Cardiac muscle cell (in vitro differentiated cells and primary cell): ENCODE results near the gene RPL22. TPM values are rescaled to one million over a fixed set of nuclear protein-coding genes. Genes with fewer than 3 reads are reported as not detected.

Source experiments
- DNase-seq, 2 donors: peaks; one replicate each; pipeline versions ENCODE4 v3.0.0 to v3.0.0-alpha.2; 2010 to 2017; ENCODE audit warnings: low read depth in 1 of 2, low spot score in 1 of 2
- H3K27ac ChIP-seq: fragments of 200-600 bp; sonication (generic); 2 replicates; pipeline ENCODE4 v1.5.1; 2016
- H3K27me3 ChIP-seq: fragments of 200-600 bp; sonication (generic); 2 replicates; pipeline ENCODE4 v1.6.0; 2016; ENCODE audit warnings: control low read depth
- H3K36me3 ChIP-seq: fragments of 200-600 bp; sonication (generic); 2 replicates; pipeline ENCODE4 v1.5.1; 2016; ENCODE audit warnings: control low read depth
- H3K4me1 ChIP-seq: fragments of 200-600 bp; sonication (generic); 2 replicates; pipeline ENCODE4 v1.8.1; 2017; ENCODE audit warnings: low read depth, mild to moderate bottlenecking, mixed run types
- H3K4me3 ChIP-seq: fragments of 200-600 bp; sonication (generic); 2 replicates; pipeline ENCODE4 v1.5.1; 2016; ENCODE audit warnings: mild to moderate bottlenecking
- H3K9me3 ChIP-seq: fragments of 200-600 bp; sonication (generic); 2 replicates; pipeline ENCODE4 v1.5.1; 2017; ENCODE audit warnings: low read depth, mild to moderate bottlenecking, control low read depth
- polyA plus RNA-seq: library from polyadenylated mRNA; unstranded; fragments of >200 nt; fragmentation: Nextera tagmentation; extraction: Ambion mirVana; gene quantifications from 2 replicates; pipeline ENCODE4 v1.2.1, GENCODE V29; 2016
- total RNA-seq: library from RNA; depleted of rRNA; stranded (reverse); fragments of >200 nt; gene quantifications from 2 replicates; pipeline ENCODE4 v1.2.3, GENCODE V29; 2016
- TF ChIP-seq, protein P1 (sequence below): IDR thresholded peaks from 2 replicates; pipeline ENCODE4 v1.5.1; 2012; ENCODE audit warnings: low read depth, mild to moderate bottlenecking, low read length

The RPL22 gene
- total and polyA plus RNA-seq, 2 experiments from 2014 or later: 130 to 132 TPM

GRCh38 chr1:6241107-6241886 lies 41.9 kb upstream of the RPL22 start:
- peaks cover 17% of the 10 kb centered on the region for H3K4me1 ChIP-seq
- peak overlapping the region; percentile 15 for H3K4me3 ChIP-seq
- H3K27ac ChIP-seq: no peak overlapping the region
- TF ChIP-seq, protein P1, sequence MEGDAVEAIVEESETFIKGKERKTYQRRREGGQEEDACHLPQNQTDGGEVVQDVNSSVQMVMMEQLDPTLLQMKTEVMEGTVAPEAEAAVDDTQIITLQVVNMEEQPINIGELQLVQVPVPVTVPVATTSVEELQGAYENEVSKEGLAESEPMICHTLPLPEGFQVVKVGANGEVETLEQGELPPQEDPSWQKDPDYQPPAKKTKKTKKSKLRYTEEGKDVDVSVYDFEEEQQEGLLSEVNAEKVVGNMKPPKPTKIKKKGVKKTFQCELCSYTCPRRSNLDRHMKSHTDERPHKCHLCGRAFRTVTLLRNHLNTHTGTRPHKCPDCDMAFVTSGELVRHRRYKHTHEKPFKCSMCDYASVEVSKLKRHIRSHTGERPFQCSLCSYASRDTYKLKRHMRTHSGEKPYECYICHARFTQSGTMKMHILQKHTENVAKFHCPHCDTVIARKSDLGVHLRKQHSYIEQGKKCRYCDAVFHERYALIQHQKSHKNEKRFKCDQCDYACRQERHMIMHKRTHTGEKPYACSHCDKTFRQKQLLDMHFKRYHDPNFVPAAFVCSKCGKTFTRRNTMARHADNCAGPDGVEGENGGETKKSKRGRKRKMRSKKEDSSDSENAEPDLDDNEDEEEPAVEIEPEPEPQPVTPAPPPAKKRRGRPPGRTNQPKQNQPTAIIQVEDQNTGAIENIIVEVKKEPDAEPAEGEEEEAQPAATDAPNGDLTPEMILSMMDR: no peak
- no peaks in the 10 kb centered on the region for H3K9me3 ChIP-seq
- DNase-seq: no peak
- no peaks in the 10 kb centered on the region for H3K36me3 ChIP-seq
- H3K27me3 ChIP-seq: peaks cover 76% of the 10 kb centered on the region

DNA sequence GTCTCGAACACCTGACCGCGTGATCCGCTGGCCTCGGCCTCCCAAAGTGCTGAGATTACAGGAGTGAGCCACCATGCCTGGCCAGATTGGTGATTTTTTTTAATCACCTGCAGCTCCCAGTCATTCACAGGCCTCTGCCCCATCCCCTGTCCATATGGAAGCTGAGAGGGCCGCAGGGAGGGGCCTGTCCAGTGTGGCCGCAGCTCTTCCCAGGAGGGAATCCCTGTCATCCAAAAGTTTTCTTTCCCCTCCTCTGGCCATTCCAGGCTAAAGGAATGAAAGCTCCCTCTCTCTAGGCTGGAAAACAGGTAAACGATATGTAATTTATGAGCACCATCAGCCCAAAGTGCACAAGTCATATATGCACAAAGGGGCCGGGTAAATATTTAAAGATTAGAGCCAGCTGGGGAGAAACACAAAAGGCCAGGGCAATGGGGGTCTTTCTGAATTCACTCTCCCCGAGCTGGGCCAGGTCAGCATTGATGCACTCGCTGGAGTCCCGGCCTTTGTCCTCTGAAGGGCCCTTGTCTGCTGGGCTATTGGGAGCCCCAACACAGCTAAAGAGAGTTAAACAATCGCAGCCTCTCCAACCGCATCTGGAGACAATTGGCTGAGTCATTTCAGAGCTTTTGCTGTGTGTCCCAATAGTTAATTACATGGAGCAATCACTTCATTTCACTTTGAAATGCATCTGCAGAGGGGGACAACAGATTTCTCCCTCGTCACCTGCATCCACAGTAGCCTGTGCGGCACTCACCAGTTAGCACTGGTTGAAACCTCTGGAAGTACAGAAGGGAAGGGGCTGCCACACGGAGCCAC lies 40.8 kb upstream of the RPL22 start:
- Histone ChIP-seq H3K9me3 (no peaks in the 10 kb centered on the region), H3K4me3 (no peak overlapping the region), H3K36me3 (no peaks in the 10 kb centered on the region), H3K27ac (no peak overlapping the region), H3K4me1 (peaks cover 9% of the 10 kb centered on the region), H3K27me3 (peaks cover 64% of the 10 kb centered on the region)
- TF ChIP-seq, protein P1: no peak
- peak in 1 of 2 donors; percentile 48 for DNase-seq

- peaks cover 55% of the 10 kb centered on the region for H3K27me3 ChIP-seq
- DNase-seq: no peak
Measured at GRCh38 chr1:6239213-6239752, 39.9 kb upstream of the RPL22 start.

DNA sequence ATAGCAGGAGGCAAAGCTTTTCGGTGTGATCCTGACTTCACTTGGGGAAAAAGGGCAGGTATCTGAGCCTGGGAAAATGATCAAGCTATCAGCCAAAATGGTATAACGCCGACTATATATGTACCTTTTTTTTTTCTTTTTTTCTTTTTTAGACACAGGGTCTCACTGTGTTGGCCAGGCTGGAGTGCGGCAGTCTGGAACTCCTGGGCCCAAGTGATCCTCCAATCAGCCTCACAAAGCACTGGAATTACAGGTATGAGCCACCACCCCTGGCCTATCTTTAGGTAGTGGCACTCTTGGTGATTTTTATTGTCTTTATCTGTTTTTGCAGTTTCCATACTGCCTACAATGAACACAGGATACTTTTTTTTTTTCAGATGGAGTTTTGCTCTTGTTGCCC lies 37.7 kb upstream of the RPL22 start:
- Histone ChIP-seq H3K4me1 (peaks cover 13% of the 10 kb centered on the region), H3K9me3 (no peaks in the 10 kb centered on the region), H3K27ac (no peak overlapping the region), H3K27me3 (peaks cover 34% of the 10 kb centered on the region), H3K36me3 (peaks cover 7% of the 10 kb centered on the region), H3K4me3 (no peak overlapping the region)
- DNase-seq: no peak
- TF ChIP-seq, protein P1: no peak

More at GRCh38 chr1:6239213-6239752, 39.9 kb upstream of the RPL22 start:
- no peak overlapping the region for H3K27ac ChIP-seq
- H3K4me1 ChIP-seq: peaks cover 15% of the 10 kb centered on the region
- no peak overlapping the region for H3K4me3 ChIP-seq
- no peaks in the 10 kb centered on the region for H3K36me3 ChIP-seq
- no peaks in the 10 kb centered on the region for H3K9me3 ChIP-seq
- TF ChIP-seq, protein P1: no peak

GRCh38 chr1:6235296-6235677 lies 35.9 kb upstream of the RPL22 start:
- H3K27me3 ChIP-seq: peaks cover 16% of the 10 kb centered on the region
- H3K4me3 ChIP-seq: peak overlapping the region; percentile 85
- peaks cover 13% of the 10 kb centered on the region for H3K36me3 ChIP-seq
- TF ChIP-seq, protein P1: no peak
- no peaks in the 10 kb centered on the region for H3K9me3 ChIP-seq
- peaks cover 6% of the 10 kb centered on the region for H3K4me1 ChIP-seq
- DNase-seq: no peak
- peak overlapping the region; percentile 61 for H3K27ac ChIP-seq
